Neural cell (in vitro differentiated cells): ENCODE measurements around the gene NOP56. TPM values are rescaled to one million over a fixed set of nuclear protein-coding genes. Genes with fewer than 3 reads are reported as not detected.

Source experiments
- H2AFZ ChIP-seq: fragments of 200-600, 300-800 bp; sonication (generic), shearing (Covaris generic); 2 replicates; pipeline ENCODE4 v1.6.0; 2014; ENCODE audit warnings: low read depth, mild to moderate bottlenecking, antibody characterized with exemption, low read length, moderate library complexity
- H3F3A ChIP-seq: fragments of 200-600 bp; shearing (Covaris generic); 2 replicates; pipeline ENCODE4 v1.6.1; 2016; ENCODE audit warnings: mild to moderate bottlenecking, moderate library complexity, mixed read lengths, antibody characterized with exemption, low read length; ENCODE audit not compliant: insufficient read depth, poor library complexity, severe bottlenecking
- H3K27ac ChIP-seq: fragments of 200-600, 300-800 bp; sonication (generic), shearing (Covaris generic); 2 replicates; pipeline ENCODE4 v1.5.1; 2014; ENCODE audit warnings: mild to moderate bottlenecking, low read length, moderate library complexity
- H3K27me3 ChIP-seq: fragments of 300-800, 200-600 bp; sonication (generic), shearing (Covaris generic); 2 replicates; pipeline ENCODE4 v1.6.0; 2014; ENCODE audit warnings: mild to moderate bottlenecking, low read depth, low read length, moderate library complexity; ENCODE audit not compliant: insufficient read depth
- H3K36me3 ChIP-seq: fragments of 300-800, 200-600 bp; sonication (generic), shearing (Covaris generic); 2 replicates; pipeline ENCODE4 v1.5.1; 2014; ENCODE audit warnings: mild to moderate bottlenecking, antibody characterized with exemption, low read length, moderate library complexity; ENCODE audit not compliant: insufficient read depth
- H3K4me2 ChIP-seq: fragments of 300-800, 200-600 bp; sonication (generic), shearing (Covaris generic); 2 replicates; pipeline ENCODE4 v1.6.0; 2014; ENCODE audit warnings: mild to moderate bottlenecking, low read length
- H3K4me3 ChIP-seq: fragments of 300-800, 200-600 bp; sonication (generic), shearing (Covaris generic); 2 replicates; pipeline ENCODE4 v1.5.1; 2014; ENCODE audit warnings: mild to moderate bottlenecking, low read length, moderate library complexity
- H3K79me2 ChIP-seq: fragments of 200-600 bp; shearing (Covaris generic); replicated peaks from 2 replicates; pipeline ENCODE4 v1.6.0; 2014; ENCODE audit warnings: mild to moderate bottlenecking, low read length, moderate library complexity; ENCODE audit not compliant: insufficient read depth
- H3K9ac ChIP-seq: fragments of 300-800, 200-600 bp; sonication (generic), shearing (Covaris generic); 2 replicates; pipeline ENCODE4 v1.6.1; 2016; ENCODE audit warnings: mild to moderate bottlenecking, low read length, mixed read lengths
- H3K9me2 ChIP-seq: fragments of 200-600 bp; shearing (Covaris generic); 2 replicates; pipeline ENCODE4 v1.6.1; 2016; ENCODE audit warnings: mild to moderate bottlenecking, low read length, mixed read lengths; ENCODE audit not compliant: insufficient read depth
- H3K9me3 ChIP-seq: fragments of 200-600, 300-800 bp; sonication (generic), shearing (Covaris generic); 2 replicates; pipeline ENCODE4 v1.6.1; 2016; ENCODE audit warnings: mild to moderate bottlenecking, mixed run types, low read length, moderate library complexity, mixed read lengths
- H4K20me1 ChIP-seq: fragments of 200-600 bp; shearing (Covaris generic); 2 replicates; pipeline ENCODE4 v1.6.1; 2016; ENCODE audit warnings: mild to moderate bottlenecking, mixed run types; ENCODE audit not compliant: insufficient read depth
- CTCF ChIP-seq: fragments of 450-650 bp; IDR thresholded peaks from 2 replicates; pipeline ENCODE4 v1.5.1; 2014; ENCODE audit warnings: antibody characterized with exemption, mild to moderate bottlenecking, moderate library complexity; ENCODE audit not compliant: poor library complexity, severe bottlenecking
- EP300 ChIP-seq: fragments of 450-650 bp; conservative IDR thresholded peaks from 2 replicates; pipeline ENCODE4 v1.6.1; 2014; ENCODE audit warnings: antibody characterized with exemption, mild to moderate bottlenecking, moderate library complexity; ENCODE audit not compliant: poor library complexity, severe bottlenecking
- EZH2 ChIP-seq: fragments of 200-600, 300-800 bp; shearing (Covaris generic), sonication (generic); IDR thresholded peaks from 2 replicates; pipeline ENCODE4 v1.6.1; 2014; ENCODE audit warnings: antibody characterized with exemption, low read length, borderline replicate concordance, mild to moderate bottlenecking; ENCODE audit not compliant: insufficient read depth, poor library complexity, severe bottlenecking
- MXI1 ChIP-seq: fragments of 450-650 bp; conservative IDR thresholded peaks from 2 replicates; pipeline ENCODE4 v1.6.1; 2014; ENCODE audit warnings: antibody characterized with exemption, mild to moderate bottlenecking; ENCODE audit not compliant: poor library complexity, severe bottlenecking
- POLR2AphosphoS5 ChIP-seq: IDR thresholded peaks from 2 replicates; pipeline ENCODE4 v1.6.1; 2012
- RAD21 ChIP-seq: fragments of 450-650 bp; conservative IDR thresholded peaks from 2 replicates; pipeline ENCODE4 v1.6.1; 2014; ENCODE audit warnings: antibody characterized with exemption, mild to moderate bottlenecking, moderate library complexity
- SMC3 ChIP-seq: fragments of 450-650 bp; conservative IDR thresholded peaks from 2 replicates; pipeline ENCODE4 v1.6.1; 2014; ENCODE audit warnings: antibody characterized with exemption, mild to moderate bottlenecking, moderate library complexity; ENCODE audit not compliant: poor library complexity
- TAF1 ChIP-seq: IDR thresholded peaks from 2 replicates; pipeline ENCODE4 v1.6.1; 2012; ENCODE audit warnings: low read depth
- polyA plus RNA-seq: library from polyadenylated mRNA; depleted of rRNA; stranded (reverse); fragments of >200 nt; gene quantifications from 2 replicates; pipeline ENCODE4 v1.2.3, GENCODE V29; 2014
- TF ChIP-seq, protein P1 (sequence below): IDR thresholded peaks from 2 replicates; pipeline ENCODE4 v1.6.1; 2012; ENCODE audit warnings: borderline replicate concordance

The NOP56 gene
- polyA plus RNA-seq, 1 donor from 2014 or later, result 188 TPM

DNA sequence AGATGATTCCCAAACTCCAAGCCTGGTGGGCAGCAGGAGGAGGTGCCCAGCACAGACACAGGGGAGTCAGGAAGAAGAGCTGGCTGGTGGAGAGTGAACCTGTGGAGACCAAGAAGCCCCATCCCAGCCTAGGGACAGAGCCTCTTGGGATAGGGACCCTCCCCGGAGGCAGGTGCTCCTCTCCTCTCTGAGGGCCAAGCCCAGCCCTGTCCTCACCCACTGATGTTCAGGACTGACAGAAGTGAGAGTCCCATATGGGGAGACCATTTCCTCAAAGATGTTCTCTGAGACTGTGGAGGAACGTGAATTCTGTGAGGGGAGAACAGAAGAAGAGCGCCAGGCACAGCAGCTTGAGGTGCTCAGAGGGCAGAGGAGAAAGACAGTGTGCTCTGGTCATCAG lies 37.8 kb downstream of the NOP56 start:
- Histone ChIP-seq H3K27me3 (peaks cover 55% of the 10 kb centered on the region), H3K36me3 (no peaks in the 10 kb centered on the region), H3F3A (no peaks in the 10 kb centered on the region), H3K9me3 (no peaks in the 10 kb centered on the region), H3K9me2 (no peaks in the 10 kb centered on the region), H2AFZ (no peak overlapping the region), H3K4me3 (no peak overlapping the region), H3K27ac (no peak overlapping the region), H3K79me2 (no peaks in the 10 kb centered on the region), H3K9ac (no peak overlapping the region), H4K20me1 (no peaks in the 10 kb centered on the region), H3K4me2 (no peak overlapping the region)
- no peak for TF ChIP-seq TAF1
- TF ChIP-seq MXI1, result no peak
- no peak for TF ChIP-seq CTCF
- TF ChIP-seq SMC3, result no peak
- TF ChIP-seq POLR2AphosphoS5, result no peak
- no peak for TF ChIP-seq EP300
- TF ChIP-seq, protein P1, sequence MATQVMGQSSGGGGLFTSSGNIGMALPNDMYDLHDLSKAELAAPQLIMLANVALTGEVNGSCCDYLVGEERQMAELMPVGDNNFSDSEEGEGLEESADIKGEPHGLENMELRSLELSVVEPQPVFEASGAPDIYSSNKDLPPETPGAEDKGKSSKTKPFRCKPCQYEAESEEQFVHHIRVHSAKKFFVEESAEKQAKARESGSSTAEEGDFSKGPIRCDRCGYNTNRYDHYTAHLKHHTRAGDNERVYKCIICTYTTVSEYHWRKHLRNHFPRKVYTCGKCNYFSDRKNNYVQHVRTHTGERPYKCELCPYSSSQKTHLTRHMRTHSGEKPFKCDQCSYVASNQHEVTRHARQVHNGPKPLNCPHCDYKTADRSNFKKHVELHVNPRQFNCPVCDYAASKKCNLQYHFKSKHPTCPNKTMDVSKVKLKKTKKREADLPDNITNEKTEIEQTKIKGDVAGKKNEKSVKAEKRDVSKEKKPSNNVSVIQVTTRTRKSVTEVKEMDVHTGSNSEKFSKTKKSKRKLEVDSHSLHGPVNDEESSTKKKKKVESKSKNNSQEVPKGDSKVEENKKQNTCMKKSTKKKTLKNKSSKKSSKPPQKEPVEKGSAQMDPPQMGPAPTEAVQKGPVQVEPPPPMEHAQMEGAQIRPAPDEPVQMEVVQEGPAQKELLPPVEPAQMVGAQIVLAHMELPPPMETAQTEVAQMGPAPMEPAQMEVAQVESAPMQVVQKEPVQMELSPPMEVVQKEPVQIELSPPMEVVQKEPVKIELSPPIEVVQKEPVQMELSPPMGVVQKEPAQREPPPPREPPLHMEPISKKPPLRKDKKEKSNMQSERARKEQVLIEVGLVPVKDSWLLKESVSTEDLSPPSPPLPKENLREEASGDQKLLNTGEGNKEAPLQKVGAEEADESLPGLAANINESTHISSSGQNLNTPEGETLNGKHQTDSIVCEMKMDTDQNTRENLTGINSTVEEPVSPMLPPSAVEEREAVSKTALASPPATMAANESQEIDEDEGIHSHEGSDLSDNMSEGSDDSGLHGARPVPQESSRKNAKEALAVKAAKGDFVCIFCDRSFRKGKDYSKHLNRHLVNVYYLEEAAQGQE, result no peak
- no peak for TF ChIP-seq EZH2
- no peak for TF ChIP-seq RAD21

- H3K27me3 ChIP-seq, result peaks cover 54% of the 10 kb centered on the region
- no peak overlapping the region for H3K4me3 ChIP-seq
- no peaks in the 10 kb centered on the region for H3K9me3 ChIP-seq
- TF ChIP-seq CTCF (no peak), RAD21 (no peak), MXI1 (no peak), TAF1 (no peak), POLR2AphosphoS5 (no peak), EZH2 (no peak), SMC3 (no peak), EP300 (no peak)
- TF ChIP-seq, protein P1, result no peak
- H2AFZ ChIP-seq, result no peak overlapping the region
- H3F3A ChIP-seq, result no peaks in the 10 kb centered on the region
- no peak overlapping the region for H3K4me2 ChIP-seq
- H3K36me3 ChIP-seq, result no peaks in the 10 kb centered on the region
- no peaks in the 10 kb centered on the region for H3K79me2 ChIP-seq
- H3K9ac ChIP-seq, result no peak overlapping the region
- no peaks in the 10 kb centered on the region for H4K20me1 ChIP-seq
- no peaks in the 10 kb centered on the region for H3K9me2 ChIP-seq
- H3K27ac ChIP-seq, result no peak overlapping the region
Measured at GRCh38 chr20:2690718-2691117, 38.3 kb downstream of the NOP56 start.
